OCI-M2 (cell line): ENCODE data around the gene ZKSCAN7.
"Not testable (repeated sequence)": the region's sequence is repeated elsewhere in the genome, so short reads cannot be mapped to it uniquely, and the experiment has no call there.

ENCODE experiments used
- DNase-seq: peaks from one replicate; lab custom pipeline; 2025; ENCODE audit not compliant: unreplicated experiment; lab: John Stamatoyannopoulos, UW

Gene ZKSCAN7

GRCh38 chr3:44576613-44577012, 21.6 kb downstream of the ZKSCAN7 start:
- DNase-seq = no peak

DNA sequence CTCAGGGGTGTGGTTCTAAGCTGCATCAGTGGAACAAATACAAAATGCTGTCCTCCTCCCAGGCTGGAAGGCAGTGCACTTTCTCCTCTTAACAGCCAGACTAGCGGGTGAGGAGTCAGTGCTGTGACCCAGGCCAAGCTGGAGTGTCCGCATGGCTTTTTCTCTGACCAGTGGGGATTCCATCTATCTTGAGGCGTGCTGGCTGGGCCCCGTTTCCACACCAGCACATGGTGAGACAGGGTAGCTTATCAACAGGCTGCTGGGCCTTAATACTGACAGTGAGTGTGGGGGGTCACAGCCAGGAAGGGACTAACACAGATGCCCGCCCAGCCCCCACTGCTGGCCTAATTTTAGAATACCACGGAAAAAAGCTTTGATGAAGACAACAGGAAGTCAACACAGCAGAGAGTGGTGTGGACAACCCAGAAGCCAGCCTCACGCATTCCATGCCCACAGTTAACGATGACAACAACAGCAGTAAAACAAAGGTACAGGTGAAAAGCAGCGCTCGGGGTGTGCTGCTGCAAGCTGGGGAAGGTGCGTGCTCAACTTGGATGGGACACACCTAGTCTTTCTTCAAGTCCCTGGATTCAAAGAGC, 22.5 kb downstream of the ZKSCAN7 start:
- not testable (repeated sequence) for DNase-seq

DNA sequence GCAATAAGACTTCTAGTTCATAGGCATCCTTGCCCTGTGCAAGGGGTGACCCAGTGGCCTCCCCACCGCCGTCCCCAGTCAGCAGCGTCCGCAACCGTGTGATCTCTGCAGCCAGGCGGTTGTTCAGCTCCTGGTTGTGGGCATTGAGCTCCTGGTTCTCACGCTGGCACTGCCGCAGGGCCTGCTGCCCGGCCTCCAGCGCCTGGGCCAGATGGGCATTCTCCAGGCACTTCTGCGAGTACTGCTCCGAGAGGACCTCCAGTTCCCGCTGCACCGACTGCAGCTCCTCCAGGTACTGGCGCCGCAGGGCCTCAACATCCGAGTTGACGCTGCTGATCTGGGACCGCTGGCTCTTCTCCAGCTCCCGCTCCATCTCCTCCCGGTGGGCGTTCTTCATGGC, 23.3 kb downstream of the ZKSCAN7 start:
- DNase-seq = not testable (repeated sequence)

- DNase-seq = not testable (repeated sequence)
Measured at GRCh38 chr3:44578924-44579515, 24.0 kb downstream of the ZKSCAN7 start.

GRCh38 chr3:44579749-44580148, 24.8 kb downstream of the ZKSCAN7 start:
- not testable (repeated sequence) for DNase-seq

GRCh38 chr3:44580971-44581370, 26.0 kb downstream of the ZKSCAN7 start:
- not testable (repeated sequence) for DNase-seq

DNA sequence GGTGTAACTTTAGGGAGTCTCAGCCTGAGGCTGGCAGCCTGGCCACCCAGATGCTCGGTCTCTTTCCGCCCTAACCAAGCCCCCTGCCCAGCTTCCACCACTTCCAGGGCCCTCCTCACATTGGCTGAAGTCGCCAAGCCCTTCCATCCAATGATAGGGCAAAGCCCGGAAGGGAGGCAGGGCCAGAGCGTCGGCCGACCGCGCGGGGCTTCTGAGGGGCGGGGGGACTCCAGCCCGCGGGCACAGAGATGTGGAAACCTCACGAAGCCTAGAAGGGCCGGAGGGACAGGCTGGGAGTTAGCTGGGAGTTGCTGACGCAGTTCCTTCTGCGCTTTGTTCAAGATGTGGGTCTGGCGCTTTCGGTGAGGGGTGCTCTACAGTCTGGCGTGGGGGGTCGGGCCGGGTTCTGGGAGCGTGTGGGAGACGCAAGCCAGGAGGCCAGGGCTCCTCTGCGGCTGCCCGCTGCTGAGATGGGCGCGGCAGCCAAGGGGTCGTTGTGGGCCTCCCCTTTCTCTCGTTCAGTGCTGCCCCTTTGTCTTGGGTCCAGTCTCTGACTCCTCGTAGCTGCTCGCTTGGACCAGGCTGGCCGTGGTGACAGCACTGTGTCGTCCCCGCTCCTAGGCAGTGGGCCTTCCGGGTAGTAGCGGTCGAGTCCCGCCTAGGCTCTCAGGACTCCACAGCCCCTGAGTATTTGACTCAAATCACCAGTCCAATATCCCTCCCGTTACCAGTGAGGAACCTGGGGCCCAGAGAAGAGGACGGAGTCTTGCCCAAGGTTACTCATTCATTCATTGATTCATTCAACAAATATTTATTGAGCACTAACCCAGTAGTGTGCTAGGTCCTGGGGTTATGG, 29.9 kb downstream of the ZKSCAN7 start, which contains the start of gene ZNF660:
Gene ZNF660 (plus strand): TSS at position 319 of the 856 bp plus-strand sequence. CDS start 9,230 bp downstream, outside the sequence.
- DNase-seq = peak; percentile 19

DNA sequence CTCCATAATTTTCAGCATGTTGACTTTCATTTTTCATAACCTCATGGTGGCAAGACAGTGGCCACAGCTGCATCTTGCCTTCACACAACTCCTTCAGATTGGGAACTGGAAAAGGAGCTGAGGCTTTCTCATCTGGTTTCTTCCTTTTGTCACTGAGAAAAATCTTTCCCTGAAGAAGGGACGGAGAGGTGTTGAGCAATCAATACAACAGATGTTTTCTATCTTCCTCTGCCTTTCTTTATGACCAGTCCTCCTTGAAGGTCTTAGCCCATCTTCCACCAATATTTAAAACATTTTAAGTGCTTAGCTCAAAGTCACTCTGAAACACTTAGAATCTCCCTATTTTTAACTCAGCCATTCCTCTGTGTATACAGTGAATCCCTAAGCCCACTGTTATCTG, 41.6 kb downstream of the ZKSCAN7 start:
- DNase-seq = no peak

DNA sequence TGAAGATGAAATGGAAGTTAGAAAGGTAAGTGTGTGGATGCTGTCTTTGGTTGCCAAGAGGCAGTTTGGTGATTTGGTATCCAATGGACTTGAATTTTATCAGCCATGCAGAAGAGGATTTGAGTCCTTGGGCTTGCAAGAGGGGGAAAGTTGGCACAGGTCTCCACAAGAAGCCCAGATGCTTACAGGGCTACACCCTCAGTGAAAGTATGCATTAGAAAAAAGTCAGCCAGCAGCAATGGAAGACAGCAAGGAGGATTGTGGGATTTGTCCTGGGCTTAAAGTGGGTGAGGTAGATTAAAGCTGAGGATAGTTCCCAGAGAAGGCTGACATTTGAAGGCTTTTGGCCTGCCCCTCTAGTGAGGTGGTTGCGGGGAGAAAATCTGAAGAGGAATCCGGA, 46.8 kb downstream of the ZKSCAN7 start:
- no peak for DNase-seq

DNA sequence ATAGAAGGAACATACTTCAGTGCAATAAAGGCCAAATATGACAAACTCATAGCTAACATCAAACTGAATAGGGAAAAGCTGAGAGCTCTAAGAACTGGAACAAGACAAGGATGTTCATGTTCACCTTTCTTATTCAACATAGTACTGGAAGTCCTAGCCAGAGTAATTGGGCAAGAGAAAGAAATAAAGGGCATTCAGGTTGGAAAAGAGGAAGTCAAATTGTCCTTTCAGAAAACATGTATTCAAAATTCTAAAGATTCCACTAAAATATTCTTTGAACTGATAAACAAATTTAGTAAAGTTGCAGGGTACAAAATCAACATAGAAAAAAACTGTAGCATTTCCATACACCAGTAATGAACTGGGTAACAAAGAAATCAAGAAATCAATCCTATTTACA, 57.7 kb downstream of the ZKSCAN7 start:
- DNase-seq = no peak
